Anterior cingulate cortex (tissue), 58 donors: ENCODE measurements around the gene FLNC.

Source experiments
- DNase-seq, 58 donors: peaks; one replicate each; lab custom pipeline; 2025; lab: John Stamatoyannopoulos, UW

The FLNC gene

DNA sequence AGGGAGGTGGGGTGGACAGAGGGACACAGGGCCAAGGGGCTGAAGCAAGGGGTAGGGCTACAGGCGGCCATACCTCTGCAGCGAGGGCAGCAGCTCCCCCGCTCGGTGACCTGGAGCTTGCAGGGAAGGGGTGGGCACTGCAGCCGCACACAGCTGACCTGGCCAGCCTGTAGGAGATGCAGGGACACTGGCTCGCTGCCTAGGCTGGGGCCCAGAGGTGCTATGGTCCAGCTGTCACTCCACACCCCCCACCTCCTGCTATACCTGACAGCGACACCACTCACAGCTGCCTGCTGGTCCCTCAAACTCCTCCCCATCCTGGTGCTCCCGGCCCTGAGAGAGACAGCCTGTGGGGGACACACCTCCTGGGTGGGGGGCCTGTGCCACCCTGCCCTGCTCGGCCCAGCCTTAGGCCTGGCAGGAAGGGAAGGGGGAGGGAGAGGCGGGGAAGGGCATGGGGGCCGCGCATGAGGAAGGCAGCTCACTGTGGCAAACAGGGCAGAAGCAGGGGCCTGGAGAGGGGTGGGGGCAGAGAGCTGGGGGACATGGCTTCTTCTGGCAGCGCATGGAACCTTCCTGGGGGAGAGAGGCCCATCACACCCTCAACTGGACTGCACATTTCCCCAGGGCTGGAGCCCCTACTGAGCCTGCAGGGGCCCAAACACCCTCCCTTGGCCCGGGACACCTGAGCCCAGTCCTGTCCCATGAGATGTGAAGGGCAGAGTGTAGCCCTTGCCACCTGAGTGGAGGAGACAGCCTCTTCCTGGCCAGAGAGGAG is 56.4 kb downstream of the FLNC start:
- DNase-seq, result no peak

- no peak for DNase-seq
Observed at GRCh38 chr7:128887169-128888038, 57.2 kb downstream of the FLNC start.

DNA sequence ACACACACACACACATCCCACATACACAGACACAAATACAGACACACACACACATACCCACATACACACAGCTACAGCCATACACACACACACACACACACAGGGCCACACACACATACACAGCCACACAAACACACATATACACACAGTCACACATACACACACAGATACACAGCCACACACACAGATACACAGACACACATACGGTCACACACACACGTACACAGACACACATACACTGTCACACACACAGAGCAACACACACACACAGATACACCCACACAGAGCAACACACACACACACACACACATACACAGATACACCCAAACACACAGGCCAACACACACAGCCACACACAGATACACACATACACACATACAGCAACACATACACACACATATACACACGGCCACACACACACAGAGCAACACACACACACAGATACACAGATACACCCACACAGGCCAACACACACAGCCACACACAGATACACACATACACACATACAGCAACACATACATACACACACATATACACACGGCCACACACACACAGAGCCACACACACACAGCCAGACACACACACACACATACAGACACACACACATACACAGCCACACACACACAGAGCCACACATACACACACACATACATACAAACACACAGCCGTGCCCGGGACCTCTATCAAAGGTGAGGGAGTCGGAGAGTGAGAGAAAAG is 58.0 kb downstream of the FLNC start:
- no peak for DNase-seq

- DNase-seq, result no peak
Observed at GRCh38 chr7:128888756-128889095, 58.5 kb downstream of the FLNC start.

DNA sequence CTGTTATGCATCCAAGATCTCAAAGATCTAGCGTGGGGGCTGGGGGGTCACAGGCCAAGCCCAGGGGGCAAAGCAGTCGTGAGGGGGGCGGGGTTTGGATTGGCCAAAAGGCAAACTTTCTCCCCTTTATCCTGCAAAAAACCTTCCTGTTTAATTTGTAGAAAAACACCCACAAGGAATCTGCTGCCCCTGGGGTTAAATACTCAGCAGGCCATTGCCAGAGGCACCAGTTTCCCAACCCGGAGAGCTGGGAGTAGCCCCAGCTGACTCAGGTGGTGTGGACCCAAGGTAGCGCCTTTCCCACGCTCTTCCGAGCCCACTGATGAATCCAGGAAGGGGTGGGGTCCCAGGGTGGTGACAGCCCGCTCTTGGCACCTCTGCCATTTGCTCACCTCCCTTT is 58.9 kb downstream of the FLNC start:
- no peak for DNase-seq

DNA sequence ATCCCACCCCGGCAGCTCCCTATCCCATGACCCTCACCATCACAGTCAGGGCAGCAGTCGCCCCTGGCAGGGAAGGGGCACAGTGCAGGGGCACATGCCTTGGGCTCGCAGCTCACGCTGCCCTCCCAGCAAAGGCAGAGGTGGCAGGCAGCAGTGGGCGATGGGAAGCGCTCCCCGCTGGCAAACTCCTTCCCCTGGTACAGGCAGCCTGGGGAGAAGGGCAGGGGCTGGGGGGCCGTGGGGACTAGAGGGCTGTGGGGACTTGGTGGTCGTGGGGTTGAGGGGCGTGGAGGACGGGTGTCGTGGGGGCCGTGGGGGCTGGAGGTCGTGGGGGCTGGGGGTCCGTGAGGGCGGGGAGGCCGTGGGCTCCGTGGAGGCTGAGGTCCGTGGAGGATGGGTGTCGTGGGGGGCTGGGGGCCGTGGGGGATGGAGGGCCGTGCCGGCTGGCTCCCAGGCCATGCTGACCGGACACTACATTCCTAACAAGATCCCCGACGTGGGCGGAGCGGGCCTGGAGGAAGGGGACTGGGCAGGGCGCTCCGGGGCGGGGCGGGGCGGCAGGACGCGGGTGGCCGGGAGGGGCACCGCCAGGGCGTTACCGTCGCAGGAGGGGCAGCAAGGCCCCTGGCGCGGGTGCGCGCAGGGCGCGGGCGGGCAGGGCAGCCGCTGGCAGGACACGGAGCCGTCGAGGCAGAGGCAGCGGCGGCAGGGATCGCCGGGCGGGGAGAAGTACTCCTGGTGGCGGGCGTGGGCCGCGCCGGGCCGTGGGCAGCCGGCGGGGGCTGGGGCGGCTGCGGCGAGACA is 60.3 kb downstream of the FLNC start:
- no peak for DNase-seq

DNA sequence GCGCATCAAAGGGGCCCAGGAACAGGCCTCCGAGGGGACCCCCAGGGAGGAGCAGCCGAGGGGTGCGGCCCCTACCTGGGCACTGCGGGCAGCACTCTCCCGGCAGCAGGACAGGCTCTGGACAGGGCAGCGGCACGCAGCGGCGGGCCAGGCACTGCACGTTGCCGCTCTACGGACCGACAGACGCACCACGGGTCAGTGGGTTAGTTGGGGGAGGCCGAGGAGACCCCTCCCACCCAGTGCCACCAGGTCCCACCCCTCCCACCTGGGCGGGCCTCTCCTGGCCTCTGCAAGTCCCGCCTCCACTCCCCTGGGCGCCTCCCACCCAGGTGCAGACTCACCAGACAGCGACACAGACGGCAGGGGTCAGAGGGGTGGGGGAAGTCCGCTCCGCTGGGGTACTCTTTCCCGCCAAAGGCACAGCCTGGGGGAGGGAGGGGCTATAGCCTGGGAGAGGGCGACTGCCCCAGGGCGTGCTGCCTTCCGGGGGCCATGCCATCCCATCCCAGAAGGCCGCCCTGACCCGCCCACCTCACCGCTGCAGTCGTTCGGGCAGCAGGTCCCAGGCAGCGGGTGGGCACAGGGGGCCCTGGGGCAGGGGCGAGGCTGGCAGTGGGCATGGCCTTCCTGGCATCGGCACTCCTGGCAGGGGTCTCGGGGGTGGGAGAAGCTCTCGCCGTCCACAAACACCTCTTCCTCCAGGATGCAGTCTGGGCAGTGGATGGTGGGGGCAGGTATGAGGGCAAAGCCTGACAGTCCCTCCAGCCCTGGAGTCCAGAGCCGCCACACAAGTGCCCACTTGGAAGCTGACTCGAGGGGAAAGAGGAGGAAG is 61.1 kb downstream of the FLNC start:
- no peak for DNase-seq

- no peak for DNase-seq
Observed at GRCh38 chr7:128891942-128892269, 61.7 kb downstream of the FLNC start.

GRCh38 chr7:128892521-128893250 is 62.5 kb downstream of the FLNC start:
- no peak for DNase-seq

GRCh38 chr7:128893251-128894100 is 63.3 kb downstream of the FLNC start:
- DNase-seq, result no peak

DNA sequence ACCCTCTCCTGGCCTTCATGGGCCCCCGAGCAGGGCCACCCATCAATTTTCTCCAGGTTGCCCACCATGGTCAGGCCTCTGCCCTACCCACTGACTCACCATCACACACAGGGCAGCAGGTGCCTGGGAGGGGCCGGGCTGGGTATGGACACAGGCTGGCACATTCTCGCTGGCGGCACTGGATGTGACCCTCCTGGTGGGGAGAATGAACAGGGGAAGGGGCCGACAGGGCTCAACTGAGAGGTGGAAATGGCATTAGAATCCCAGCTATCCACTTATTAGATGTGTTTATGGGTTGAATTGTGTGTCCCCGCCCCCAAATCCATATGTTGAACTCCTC is 63.9 kb downstream of the FLNC start:
- no peak for DNase-seq

DNA sequence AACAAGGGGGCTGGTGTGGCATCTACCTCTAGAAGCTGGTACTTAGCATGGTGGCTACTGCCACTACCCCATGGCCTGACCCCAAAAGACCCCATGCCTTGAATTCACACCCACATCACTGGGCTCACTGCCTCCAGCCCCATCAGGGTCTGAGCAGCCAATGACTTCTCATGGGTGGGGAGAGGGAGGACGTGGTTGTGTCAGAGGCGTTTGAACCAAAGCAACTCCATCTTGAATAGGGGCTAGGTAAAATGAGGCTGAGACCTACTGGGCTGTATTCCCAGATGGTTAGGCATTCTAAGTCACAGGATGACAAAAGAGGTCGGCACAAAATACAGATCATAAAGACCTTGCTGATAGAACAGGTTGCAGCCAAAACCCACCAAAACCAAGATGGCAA is 65.1 kb downstream of the FLNC start:
- DNase-seq, result no peak

GRCh38 chr7:128899392-128899791 is 69.2 kb downstream of the FLNC start:
- no peak for DNase-seq

DNA sequence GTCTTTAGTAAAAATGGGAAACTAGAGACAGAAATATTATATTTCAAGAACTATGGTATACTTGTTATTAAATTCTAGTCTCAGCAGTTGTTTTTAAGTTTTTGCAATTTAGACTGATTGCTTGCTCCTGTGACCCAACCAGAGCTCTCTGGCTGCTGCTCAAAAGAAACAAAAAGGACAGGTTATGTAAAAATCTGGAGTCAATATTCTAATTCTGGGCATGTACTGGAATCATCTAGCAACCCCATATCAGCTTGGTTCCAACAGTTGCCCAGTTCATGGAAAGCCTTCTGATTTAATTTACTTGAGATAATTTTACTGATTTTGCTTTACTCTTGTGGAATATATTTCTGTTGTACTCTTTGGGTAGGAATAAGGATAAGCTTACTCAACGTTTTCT is 70.0 kb downstream of the FLNC start:
- DNase-seq, result no peak

- no peak for DNase-seq
Observed at GRCh38 chr7:128902761-128903585, 72.8 kb downstream of the FLNC start.

DNA sequence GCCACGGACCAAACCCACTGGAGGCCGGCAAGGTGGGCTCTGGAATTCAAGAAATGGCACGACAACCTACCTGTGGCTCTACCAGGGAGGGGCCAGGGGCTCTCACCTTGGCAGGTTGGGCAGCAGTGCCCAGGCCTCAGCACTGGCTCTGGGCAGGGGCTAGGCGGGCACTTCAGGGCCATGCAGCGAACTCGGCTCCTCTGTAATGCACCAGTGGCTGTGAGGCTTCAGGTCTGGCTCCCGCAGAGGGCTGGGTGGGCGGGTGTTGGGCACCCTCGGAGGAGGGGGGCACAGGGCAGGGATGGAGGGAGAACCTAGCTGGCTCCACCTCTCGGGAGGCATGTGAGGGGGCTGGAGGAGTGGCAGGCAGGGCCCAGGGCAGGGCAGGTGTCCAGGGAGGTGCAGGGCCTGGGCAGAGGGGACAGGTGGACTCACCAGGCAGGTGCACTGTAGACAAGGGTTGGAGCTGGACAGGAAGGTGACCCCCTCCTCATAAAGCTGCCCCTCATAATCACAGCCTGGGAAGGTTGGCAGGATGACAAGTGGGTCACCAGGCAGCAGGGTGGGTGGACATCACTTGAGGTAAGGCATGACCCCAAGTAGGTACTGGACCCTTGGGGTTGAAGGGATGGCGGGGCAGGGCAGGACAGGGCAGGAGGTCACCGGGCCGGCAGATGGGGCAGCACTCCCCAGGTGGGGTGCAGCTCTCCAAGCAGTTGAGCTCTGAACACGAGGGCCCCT is 73.6 kb downstream of the FLNC start:
- DNase-seq, result no peak
